ENCODE data around the gene WWOX.

The WWOX gene

GRCh38 chr16:78483124-78483992 lies 383.9 kb downstream of the WWOX start:
- H3K9ac ChIP-seq = no peak overlapping the region
- no peaks in the 10 kb centered on the region for H3K27me3 ChIP-seq (ENCODE audit: insufficient read depth, low read depth)
- H3K4me2 ChIP-seq = no peak overlapping the region
- no peak overlapping the region for H3K4me3 ChIP-seq (IDR thresholded peaks at IDR 0.05; ENCODE audit: insufficient read depth, low read depth, low read length)
- no peaks in the 10 kb centered on the region for H4K20me1 ChIP-seq (ENCODE audit: insufficient read depth)
- no peaks in the 10 kb centered on the region for H3K79me2 ChIP-seq (ENCODE audit: insufficient read depth, low read depth)
- no peaks in the 10 kb centered on the region for H3K36me3 ChIP-seq (ENCODE audit: insufficient read depth)
- H2AFZ ChIP-seq (ENCODE audit: low read depth) = no peak overlapping the region
- H3K4me1 ChIP-seq (ENCODE audit: low read depth, poor library complexity, severe bottlenecking) = no peaks in the 10 kb centered on the region
- no peak for TF ChIP-seq CTCF (conservative IDR thresholded peaks at IDR 0.05; ENCODE audit: low read depth, low read length)
- no peak overlapping the region for H3K27ac ChIP-seq

- Histone ChIP-seq H3K36me3 (ENCODE audit: insufficient read depth) (no peaks in the 10 kb centered on the region), H3K9ac (no peak overlapping the region), H3K4me1 (ENCODE audit: low read depth, poor library complexity, severe bottlenecking) (no peaks in the 10 kb centered on the region), H2AFZ (ENCODE audit: low read depth) (no peak overlapping the region), H3K27ac (no peak overlapping the region), H4K20me1 (ENCODE audit: insufficient read depth) (no peaks in the 10 kb centered on the region), H3K27me3 (ENCODE audit: insufficient read depth, low read depth) (no peaks in the 10 kb centered on the region), H3K4me3 (IDR thresholded peaks at IDR 0.05; ENCODE audit: insufficient read depth, low read depth, low read length) (no peak overlapping the region), H3K79me2 (ENCODE audit: insufficient read depth, low read depth) (no peaks in the 10 kb centered on the region), H3K4me2 (no peak overlapping the region)
- TF ChIP-seq CTCF (conservative IDR thresholded peaks at IDR 0.05; ENCODE audit: low read depth, low read length) = no peak
Measured at GRCh38 chr16:78484509-78485058, 385.1 kb downstream of the WWOX start.

- H3K4me2 ChIP-seq = no peak overlapping the region
- no peaks in the 10 kb centered on the region for H4K20me1 ChIP-seq (ENCODE audit: insufficient read depth)
- no peak overlapping the region for H3K9ac ChIP-seq
- H2AFZ ChIP-seq (ENCODE audit: low read depth) = no peak overlapping the region
- H3K79me2 ChIP-seq (ENCODE audit: insufficient read depth, low read depth) = no peaks in the 10 kb centered on the region
- no peaks in the 10 kb centered on the region for H3K27me3 ChIP-seq (ENCODE audit: insufficient read depth, low read depth)
- no peak overlapping the region for H3K27ac ChIP-seq
- no peak overlapping the region for H3K4me3 ChIP-seq (IDR thresholded peaks at IDR 0.05; ENCODE audit: insufficient read depth, low read depth, low read length)
- no peaks in the 10 kb centered on the region for H3K36me3 ChIP-seq (ENCODE audit: insufficient read depth)
- H3K4me1 ChIP-seq (ENCODE audit: low read depth, poor library complexity, severe bottlenecking) = no peaks in the 10 kb centered on the region
- no peak for TF ChIP-seq CTCF (conservative IDR thresholded peaks at IDR 0.05; ENCODE audit: low read depth, low read length)
Measured at GRCh38 chr16:78485188-78485916, 385.9 kb downstream of the WWOX start.

- no peaks in the 10 kb centered on the region for H3K4me1 ChIP-seq (ENCODE audit: low read depth, poor library complexity, severe bottlenecking)
- no peaks in the 10 kb centered on the region for H4K20me1 ChIP-seq (ENCODE audit: insufficient read depth)
- TF ChIP-seq CTCF (conservative IDR thresholded peaks at IDR 0.05; ENCODE audit: low read depth, low read length) = no peak
- H3K4me2 ChIP-seq = no peak overlapping the region
- H3K9ac ChIP-seq = no peak overlapping the region
- H2AFZ ChIP-seq (ENCODE audit: low read depth) = no peak overlapping the region
- H3K79me2 ChIP-seq (ENCODE audit: insufficient read depth, low read depth) = no peaks in the 10 kb centered on the region
- no peak overlapping the region for H3K4me3 ChIP-seq (IDR thresholded peaks at IDR 0.05; ENCODE audit: insufficient read depth, low read depth, low read length)
- no peak overlapping the region for H3K27ac ChIP-seq
- H3K27me3 ChIP-seq (ENCODE audit: insufficient read depth, low read depth) = no peaks in the 10 kb centered on the region
- H3K36me3 ChIP-seq (ENCODE audit: insufficient read depth) = no peaks in the 10 kb centered on the region
Measured at GRCh38 chr16:78485917-78486257, 386.4 kb downstream of the WWOX start.

All from KMS-11 (cell line).